GM18873 (cell line): ENCODE results near the gene TMEM72.

Experiments
- ATAC-seq: cut with Tn5 transposase; IDR thresholded peaks from one replicate; pipeline ENCODE4 v1.9.1; 2021; ENCODE audit warnings: mild to moderate bottlenecking, moderate library complexity, moderate number of reproducible peaks; ENCODE audit not compliant: unreplicated experiment, low FRiP score

Gene TMEM72

DNA sequence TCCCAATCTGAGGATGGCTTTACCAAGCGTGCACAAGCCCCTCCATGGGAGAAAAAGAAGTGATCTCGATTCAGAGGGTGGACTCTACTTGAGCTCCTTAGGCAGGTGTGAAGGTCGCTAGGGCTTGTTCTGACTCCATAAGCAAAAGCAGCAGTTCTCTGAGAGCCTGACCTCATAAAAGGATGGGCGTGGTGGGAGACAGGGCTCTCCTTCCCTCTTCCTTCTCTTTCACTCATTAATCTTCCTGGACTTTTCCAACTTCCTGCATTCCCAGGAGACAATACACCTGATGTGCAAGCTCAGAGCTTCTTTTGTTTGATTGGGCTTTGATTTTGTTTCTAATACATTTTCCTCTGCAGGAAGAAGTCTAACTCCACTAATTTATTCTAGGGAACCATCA is 22.3 kb upstream of the TMEM72 start:
- no peak for ATAC-seq

DNA sequence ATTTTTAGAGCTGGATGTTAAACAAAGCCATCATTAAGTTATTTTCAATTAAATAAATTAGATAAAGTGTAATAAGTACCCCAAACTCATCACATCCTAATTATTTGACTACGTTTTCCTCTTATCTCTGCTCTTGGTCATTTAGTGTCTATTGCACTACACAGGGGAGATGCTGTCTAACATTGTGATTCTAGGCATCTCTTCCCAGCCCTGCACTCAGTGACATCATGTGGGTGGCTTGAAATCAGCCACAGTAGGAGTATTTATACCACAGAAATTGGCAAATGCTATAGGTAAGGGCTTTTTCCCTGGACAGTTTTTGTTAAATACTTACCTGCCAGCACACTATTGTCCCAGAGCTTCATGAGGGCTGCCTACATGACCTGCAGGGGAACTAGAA is 21.3 kb upstream of the TMEM72 start:
- ATAC-seq = no peak

DNA sequence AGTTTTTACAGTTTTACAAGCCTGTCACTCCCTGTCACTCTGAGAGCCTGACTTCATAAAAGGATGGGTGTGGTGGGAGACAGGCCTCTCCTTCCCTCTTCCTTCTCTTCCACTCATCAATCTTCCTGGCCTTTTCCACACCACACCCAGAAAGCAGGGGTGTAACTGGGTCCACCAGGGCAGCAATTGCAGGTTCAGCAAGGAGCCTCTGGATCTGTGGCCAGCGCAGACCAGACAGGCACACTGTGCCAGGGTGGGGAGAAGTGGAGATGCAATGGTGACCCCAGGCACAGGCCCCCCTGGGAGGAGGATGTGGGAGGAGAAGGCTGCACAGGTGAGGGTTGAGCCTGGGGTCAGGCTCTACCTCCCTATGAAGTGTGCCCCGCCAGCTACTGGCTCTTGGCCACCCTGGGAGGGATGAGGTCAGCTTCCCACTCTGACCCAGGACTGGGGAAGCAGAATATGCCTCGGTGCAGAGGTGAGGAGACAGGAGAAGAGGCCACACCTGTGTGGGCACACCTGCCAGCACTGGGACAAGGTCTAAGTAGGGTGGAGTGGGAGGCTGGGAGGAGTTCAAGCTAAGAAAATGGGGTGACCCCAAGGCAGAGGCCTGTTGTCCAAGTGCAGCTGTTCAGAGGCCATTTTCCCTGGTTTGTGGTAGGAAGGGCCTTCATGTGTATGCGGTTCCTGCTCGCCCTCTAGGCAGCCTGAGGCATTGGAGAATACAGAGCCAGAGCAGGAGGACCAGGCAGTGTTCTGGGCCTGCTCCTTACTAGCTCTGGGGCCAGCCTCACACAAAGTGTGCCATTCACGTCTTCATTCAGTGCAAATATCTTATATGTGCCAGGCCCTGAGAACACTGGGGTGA is 20.2 kb upstream of the TMEM72 start:
- no peak for ATAC-seq

DNA sequence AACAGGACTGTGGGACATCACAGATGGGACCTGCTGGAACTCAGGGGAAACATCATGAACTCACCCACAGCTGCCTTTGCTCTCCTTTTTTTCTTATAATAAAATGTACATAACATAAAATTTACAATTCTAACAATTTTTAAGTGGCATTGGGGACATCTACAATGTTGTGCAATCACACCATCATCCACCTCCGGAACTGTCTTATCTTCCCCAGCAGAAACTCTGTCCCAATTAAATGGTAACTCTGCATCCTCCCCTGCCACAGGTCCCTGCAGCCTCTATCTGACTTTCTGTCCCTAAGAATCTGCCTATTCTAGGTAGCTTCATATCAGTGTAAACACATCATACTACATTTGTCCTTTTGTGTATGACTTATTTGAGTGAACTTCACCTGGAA is 19.4 kb upstream of the TMEM72 start:
- no peak for ATAC-seq

DNA sequence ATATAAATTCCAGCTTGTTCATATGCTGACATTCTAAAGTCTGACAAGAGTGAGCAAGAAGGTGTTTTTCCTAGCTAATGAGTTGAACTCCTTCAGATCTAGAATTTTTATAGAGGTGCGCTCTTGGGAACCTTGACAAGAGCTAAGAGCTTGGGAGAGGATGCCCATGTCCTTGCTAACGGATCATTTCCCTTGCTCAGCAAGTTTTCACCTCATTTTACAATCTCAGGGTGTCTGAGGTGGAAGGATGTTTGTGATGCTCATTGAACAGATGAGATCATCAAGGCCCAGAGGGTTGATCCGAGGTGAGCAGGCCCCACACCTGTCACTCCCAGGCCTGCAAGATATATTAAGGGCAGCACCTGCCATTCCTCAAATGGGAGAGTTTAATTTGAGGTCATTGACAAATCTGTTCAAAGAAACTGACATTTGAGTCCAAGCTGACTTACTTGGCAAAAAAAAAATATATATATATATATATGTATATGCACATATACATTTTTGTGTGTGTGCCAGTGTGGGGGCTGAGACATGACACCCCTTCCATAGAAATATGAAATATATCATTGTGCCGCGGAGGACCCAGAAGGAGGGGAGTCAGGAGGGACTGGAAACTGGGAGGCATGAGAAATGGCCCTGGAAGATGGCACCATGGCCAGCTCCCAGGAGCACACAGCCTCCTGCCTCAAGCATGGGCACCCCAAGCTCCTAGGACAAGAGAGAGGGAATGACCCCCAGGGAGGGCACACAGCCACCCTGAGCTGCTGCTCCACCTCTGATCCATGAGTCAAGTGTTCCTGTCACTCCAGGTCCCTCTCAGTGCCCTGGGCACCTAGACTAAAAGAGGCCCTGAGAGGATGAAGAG is 17.3 kb upstream of the TMEM72 start:
- no peak for ATAC-seq

DNA sequence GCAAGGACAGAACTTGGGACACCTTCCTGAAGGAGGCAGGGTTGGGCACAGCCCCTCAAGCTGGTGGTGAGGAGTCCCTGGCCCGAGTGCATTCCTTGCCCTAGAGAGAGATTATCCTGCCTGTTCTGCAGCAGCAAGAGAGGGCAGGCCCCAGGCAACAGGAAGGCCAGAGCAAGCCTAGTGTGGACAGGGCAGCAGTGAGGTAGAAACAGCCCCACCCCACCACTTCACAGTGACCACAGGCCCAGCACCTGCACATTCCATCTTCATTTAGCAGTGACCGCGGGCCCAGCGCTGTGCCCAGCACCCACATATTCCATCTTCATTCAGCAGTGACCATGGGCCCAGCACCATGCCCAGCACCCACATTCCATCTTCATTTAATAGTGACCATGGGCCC is 16.4 kb upstream of the TMEM72 start:
- ATAC-seq = no peak

DNA sequence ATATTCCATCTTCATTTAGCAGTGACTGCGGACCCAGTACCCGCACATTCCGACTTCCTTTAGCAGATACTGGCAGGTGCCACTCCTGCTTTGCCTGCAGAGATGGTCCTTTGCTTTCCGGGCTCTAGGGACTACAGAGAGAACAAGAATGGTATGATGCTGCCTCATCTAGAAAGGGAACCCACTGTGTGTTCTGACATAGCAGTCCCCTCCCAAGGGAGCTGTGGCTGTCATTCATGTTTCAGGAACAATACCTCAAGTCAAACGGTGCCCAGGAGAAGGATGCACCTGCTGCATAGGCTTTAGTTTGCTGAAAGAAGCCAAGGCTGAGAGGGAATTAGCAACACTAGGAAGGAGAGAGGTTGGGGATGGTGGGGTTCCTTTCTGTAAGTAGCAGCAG is 15.9 kb upstream of the TMEM72 start:
- no peak for ATAC-seq

DNA sequence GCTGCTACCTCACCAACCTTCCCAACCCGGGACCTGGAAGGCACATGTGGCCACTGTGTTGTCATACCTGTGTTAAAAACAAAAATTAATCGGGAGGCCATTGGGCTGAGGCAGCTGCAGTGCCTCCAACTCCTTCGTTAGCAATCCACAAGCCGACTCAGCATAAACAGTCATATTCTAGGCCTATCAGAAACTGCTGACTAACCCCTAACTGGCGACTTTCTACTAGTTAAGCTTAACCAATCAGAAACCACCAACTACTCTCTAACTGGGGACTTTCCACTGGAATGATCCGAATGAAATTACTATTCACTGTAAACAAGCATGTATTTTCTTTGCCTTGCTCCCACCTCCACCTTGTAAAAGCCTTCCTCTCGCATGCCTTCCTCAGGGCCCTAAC is 14.1 kb upstream of the TMEM72 start:
- no peak for ATAC-seq

DNA sequence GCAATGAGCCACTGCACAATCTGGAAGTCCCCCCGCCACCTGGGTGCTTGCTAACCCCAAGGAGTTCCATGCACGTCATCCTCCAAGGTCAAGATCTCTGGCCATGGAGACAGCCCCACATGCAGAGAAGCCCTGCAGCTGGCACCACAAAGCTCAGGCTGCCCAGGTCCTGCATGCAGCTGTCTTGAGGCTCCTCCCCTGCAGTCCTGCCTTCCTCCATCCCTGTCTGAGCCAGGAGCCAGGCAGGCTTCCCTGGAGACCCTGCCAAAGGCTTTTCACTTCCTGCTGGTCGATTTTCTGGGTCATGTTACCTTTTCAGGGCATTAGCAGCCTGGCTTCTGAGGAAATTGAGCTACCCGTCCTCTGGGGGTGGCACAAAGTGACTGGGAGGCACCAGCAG is 12.5 kb upstream of the TMEM72 start:
- no peak for ATAC-seq

DNA sequence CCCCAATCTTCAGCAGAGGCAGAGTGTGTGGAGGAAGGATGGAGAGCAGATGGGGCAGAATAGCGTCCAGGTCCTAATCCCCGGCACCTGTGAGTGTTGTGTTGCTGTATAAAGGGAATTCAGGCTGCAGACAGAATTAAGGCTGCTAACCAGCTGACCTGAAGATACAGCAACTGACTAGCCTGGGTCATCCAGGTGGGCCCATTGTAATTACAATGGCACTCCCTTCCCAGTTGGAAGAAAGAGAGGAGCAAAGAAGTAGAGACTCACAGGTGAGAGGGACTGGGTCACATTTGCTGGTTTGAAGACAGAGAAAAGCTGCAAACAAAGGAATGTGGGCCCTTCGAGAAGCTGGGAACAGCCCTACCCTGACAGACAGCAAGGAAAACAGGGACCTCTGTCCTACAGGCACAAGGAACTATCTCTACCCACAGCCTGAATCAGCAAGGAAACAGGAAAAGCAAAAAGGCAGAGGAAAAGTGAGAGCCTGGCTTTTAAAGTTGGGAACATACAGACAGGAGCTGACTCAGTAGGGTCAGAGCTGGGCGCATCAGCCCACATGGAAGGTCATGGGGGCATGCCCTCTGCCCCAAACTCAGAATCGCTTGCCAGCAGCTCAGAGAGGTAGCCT is 11.6 kb upstream of the TMEM72 start:
- no peak for ATAC-seq

DNA sequence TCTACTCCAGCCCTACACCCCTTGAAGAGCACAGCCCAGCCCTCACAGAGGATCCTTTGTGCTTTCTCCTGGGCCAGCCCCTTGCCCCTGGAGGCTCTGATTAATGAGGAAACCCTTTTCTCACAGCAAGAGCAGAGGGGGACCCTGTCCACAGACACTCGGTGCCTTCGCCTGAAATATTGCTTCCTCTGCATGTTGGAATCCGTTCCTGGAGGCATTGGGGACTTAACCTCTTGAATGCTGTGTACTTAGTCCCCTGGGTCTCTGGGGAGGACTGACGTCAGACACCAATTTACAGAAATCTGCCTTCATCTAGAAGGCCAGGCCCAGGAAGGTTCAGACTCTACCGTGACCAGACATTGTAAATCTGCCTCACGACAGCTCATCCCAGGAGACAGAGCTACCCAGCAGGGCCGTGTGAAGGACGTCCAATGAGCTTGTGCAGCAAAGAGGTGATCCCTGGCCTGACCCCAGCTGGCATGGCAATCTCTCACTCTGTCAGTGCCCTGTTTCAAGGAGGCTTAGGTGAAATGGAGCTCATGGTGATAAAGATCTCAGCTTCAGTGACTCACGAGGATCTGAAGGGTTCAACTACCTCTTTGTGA is 8.1 kb upstream of the TMEM72 start:
- ATAC-seq = no peak

DNA sequence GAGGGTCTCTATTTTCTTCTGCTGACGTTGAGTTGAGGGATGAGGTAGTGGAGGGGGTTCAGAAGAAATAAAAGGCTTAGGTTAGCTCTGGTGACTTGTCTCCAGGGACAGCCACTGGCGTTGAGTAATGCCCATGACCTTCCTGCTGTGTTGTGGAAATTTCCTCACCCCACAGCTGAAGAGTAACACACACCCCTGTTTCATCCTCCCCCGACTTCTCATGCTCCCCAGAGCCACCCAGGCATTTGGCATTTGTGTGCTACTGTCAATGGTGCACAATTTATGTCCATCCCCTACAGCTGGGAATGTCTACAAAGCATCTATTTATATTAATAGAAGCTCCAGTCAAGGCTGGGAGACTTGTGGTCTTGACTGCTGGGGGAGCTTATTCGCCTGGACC is 4.7 kb upstream of the TMEM72 start:
- ATAC-seq = no peak

DNA sequence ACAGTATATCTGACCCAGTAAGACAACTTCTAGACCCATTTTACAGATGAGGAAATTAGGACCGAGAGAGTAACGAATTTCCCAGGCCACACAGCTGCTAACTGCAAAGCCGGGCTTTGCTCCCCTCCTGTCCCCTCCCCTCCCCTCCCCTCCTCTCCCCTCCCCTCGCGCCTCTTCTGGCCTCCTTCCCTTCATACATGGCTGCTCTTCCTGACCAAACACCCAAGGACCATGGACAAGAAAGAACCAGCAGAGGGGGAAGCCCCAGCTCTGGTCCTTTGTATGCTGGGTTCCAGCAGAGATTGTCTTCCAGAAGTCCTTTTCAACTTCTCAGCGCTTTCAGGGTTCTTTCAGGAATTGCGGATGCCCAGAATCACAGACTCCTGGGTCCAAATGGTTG is 3.6 kb upstream of the TMEM72 start:
- ATAC-seq = no peak

DNA sequence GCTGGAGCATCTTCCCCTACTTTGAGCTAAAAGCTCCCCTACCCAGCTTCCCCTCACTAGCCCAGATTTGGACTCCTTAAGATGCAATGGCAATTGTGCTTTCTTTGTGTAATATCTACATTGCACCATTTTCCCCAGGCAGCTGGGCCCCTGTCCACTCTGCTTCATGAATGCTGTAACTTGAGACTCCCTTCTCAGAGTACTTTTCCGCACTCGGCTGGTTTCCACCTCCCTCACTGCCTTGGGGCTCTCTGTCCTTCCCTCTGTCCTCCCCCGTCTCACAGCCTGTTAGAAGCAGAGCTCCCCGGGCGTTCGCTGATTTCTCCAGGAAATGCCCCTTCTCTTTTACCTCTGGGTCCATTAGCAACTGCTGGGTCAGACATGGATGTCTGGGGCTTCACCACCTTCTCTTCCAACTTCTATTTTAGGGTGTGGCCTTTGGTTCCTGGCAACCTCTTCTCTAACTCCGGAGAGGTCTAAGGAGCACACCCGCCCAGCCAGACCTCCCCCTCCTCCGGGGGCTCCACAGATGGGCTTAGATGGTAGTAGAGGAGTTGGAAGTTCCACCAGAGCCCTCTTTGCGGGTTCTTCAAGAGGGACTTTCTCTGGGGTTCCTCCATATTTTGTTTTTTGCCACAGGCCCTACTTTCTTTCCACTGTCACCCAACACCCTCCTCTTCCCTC is 2.9 kb upstream of the TMEM72 start:
- no peak for ATAC-seq

DNA sequence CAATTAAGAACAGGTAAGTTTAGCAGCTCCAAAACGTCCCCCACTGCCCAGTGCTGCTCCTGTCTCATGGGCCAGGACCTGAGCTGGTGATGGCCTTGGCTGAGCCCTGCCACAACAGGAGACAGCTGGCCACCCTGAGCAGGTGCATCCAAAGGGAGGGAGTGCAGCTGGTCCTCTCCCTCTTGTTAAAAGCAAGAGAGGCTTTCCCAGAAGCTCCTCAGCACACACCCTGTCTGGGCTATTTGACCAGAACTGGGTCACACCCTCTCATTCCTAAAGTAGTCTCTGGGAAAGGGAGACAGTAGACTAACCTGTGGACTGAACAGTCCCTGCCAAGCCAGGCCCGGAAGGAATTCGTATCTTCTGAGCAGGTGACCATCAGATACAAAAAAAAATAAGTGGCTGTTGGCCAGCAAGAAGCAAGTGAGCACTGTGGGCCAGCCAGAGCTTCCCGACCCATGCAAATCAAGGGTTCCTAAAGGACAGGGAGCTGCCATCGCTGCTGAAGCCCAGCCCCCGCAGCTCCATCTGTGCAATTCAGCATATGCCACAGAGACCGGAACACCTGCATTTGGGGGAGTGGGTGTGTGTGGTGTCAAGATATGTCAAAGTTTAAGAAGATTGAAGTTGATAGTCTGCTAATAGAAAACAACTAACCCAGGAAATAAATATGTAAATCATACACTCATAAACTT is 2.1 kb upstream of the TMEM72 start:
- no peak for ATAC-seq

DNA sequence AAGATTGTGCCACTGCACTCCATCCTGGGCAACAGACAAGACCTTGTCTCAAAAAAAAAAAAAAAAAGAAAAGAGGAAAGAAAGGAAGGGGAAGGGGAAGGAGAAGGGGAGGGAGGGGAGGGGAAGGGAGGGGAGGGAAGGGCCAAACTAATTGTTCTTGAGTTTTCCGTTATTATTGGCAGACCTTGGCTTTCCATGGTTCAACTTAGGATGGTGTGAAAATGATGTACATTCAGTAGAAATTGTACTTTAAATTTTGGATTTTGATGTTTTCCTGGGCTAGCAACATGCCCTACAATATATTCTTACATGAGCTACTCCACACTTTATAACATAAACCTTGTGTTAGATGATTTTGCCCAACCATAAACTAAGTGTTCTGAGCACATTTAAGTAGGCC is 1.2 kb upstream of the TMEM72 start:
- no peak for ATAC-seq

DNA sequence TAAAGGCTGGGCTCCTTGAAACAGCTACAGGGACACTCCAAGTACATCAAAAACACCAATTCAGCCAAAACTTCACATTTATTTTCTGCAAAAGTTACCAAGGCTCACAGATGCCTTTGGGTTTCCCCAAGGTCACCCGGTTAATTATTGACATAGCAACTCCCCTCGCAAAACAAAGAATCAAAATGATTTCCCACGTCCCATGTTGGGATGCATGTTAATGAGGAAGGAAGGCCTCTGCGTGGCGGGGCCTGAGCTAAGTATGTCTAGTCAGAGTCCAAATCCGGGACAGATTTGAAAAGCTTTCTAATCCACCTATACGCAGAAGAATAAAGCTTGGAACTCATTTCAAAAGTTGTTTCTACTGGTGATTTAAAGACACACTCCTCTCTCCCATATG is 535 bp upstream of the TMEM72 start:
- no peak for ATAC-seq

DNA sequence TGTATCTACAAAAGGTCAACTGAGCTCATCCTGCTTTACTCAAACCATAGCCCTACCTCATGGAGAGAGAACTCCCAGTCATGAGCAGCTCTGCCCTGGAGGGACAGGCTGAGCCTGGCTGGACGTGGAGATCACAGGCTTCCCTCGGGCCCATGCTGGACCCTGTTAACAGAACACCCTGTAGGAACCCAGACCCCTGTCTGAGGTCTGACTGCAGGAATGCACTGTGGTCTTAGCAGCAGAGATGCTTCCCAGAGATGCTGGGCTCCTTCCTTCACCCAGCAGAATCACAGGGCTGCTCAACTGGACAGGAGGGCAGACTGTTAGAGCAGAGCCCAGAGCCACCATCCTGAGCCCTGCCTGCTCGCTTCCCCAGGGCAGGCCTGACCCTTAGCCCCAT is 814 bp downstream of the TMEM72 start:
- ATAC-seq = no peak

DNA sequence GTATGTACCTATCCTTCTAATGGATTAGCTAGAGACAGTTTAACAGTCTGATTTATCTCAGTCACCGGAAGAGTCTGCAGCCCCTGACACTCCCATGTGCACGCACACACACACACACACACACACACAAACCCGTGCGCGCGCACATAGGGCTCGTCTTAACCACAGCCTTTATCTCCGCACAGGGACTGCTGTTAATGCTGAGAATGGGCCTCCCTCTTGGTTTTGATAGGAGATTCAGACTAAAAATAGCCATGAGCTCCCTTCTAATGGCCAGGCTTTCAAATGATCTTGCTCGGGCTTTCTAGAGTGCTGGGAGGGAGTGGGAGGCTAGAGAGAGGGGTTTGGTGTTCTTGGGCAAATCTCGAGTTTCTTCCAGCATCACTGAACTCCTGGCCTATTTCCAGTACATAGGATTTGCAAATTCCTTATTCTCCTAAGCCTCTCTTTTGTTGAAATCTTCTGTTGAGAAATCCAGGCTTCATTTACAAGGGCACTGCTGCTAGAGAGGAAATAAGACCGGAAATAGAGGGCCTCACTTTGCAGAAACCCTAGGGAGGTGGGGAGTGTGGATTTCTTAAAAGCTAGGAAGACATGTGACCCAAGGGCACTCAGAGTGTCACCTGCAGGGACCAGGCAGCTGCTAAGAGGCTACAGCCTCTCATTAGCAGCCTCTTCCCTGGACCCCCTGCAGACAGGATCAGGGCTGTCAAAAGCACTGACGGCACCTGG is 2.4 kb downstream of the TMEM72 start:
- ATAC-seq = no peak
